OCI-M1 (cell line): Measurements from ENCODE around the gene MSRB1.
"Not testable (repeated sequence)": the region's sequence is repeated elsewhere in the genome, so short reads cannot be mapped to it uniquely, and the experiment has no call there.

Experiments used
- DNase-seq: peaks from one replicate; lab custom pipeline; 2025; lab: John Stamatoyannopoulos, UW

Gene MSRB1

GRCh38 chr16:1938910-1939309, 4.1 kb downstream of the MSRB1 start:
- no peak for DNase-seq

GRCh38 chr16:1938316-1938715, 4.7 kb downstream of the MSRB1 start:
- DNase-seq, result no peak

GRCh38 chr16:1936945-1937479, 6.0 kb downstream of the MSRB1 start:
- no peak for DNase-seq

GRCh38 chr16:1933097-1933661, 9.8 kb downstream of the MSRB1 start:
- DNase-seq, result no peak

GRCh38 chr16:1932050-1933028, 10.7 kb downstream of the MSRB1 start:
- DNase-seq, result no peak

- DNase-seq, result no peak
These were observed 12.7 kb downstream of the MSRB1 start for GRCh38 chr16:1930338-1930720.

- DNase-seq, result peak; percentile 92
These were observed 13.2 kb downstream of the MSRB1 start for GRCh38 chr16:1929578-1930337.

GRCh38 chr16:1929105-1929504, 13.9 kb downstream of the MSRB1 start:
- DNase-seq, result peak; percentile 26

GRCh38 chr16:1926271-1926670, 16.7 kb downstream of the MSRB1 start:
- no peak for DNase-seq

GRCh38 chr16:1924095-1924494, 18.9 kb downstream of the MSRB1 start:
- no peak for DNase-seq

GRCh38 chr16:1923299-1924034, 19.5 kb downstream of the MSRB1 start:
- DNase-seq, result no peak

GRCh38 chr16:1922357-1922756, 20.6 kb downstream of the MSRB1 start:
- no peak for DNase-seq

GRCh38 chr16:1920727-1921171, 22.2 kb downstream of the MSRB1 start:
- peak; percentile 41 for DNase-seq

GRCh38 chr16:1920122-1920521, 22.9 kb downstream of the MSRB1 start:
- not testable (repeated sequence) for DNase-seq

GRCh38 chr16:1919327-1919998, 23.5 kb downstream of the MSRB1 start:
- no peak for DNase-seq

GRCh38 chr16:1918351-1919326, 24.4 kb downstream of the MSRB1 start, which contains the start of gene HS3ST6:
TSS of gene HS3ST6 (minus strand) at chr16:1918415. CDS start at chr16:1918323, 92 bp downstream.
- DNase-seq, result no peak

- DNase-seq, result no peak
These were observed 25.2 kb downstream of the MSRB1 start for GRCh38 chr16:1917665-1918350.

- no peak for DNase-seq
These were observed 25.8 kb downstream of the MSRB1 start for GRCh38 chr16:1917056-1917664.

GRCh38 chr16:1916640-1916990, 26.4 kb downstream of the MSRB1 start:
- no peak for DNase-seq
